ENCODE results near the gene KPTN. TPM values are rescaled to one million over a fixed set of nuclear protein-coding genes. Genes with fewer than 3 reads are reported as not detected.

The KPTN gene
- total RNA-seq, 1 donor from 2014 or later, result 15.9 TPM

DNA sequence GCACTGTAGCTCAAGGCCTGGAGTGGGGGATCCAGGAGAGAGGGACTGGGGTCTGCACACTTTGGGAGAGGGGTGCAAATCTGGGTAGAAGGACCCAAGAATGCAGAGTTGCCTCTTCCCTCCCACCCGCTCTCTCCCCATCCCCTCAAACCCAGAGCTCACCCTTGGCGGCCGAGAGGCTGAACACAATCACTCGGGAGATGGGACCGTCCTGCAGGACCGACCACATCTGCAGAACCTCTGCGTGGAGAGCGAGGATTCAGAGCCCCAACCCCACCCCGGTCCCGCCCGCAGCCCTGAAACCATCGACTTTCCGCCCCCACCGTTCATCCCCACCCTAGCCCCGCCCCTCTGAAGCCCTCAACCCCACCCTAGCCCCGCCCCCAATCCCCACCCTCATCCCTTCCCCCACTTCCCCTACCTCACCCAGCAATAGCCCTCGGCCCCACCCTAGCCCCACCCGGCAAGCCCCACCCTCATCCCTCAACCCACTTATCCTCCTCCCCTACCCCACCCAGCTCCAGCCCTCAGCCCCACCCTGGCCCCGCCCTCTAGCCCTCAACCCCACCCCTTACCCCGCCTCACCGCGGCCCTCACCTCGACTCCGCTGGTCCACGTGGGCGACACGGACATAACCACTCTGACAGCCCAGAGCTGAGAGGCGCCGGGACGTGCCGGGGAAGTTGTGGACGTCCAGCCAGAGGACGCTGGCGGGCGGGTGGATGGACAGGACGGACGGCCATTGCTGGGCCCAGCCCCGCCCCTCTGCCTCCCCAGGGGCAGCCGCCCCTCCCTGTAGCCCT is 4.1 kb downstream of the KPTN start:
- FAIRE-seq (no peak), DNase-seq (ENCODE audit: low read depth) (no peak)
- Mint-ChIP-seq H3K4me1 (ENCODE audit: low read depth, unreplicated experiment) (no peaks in the 10 kb centered on the region), H3K9me3 (ENCODE audit: unreplicated experiment) (peaks cover 5% of the 10 kb centered on the region), H3K4me3 (ENCODE audit: unreplicated experiment) (no peak overlapping the region), H3K27ac (ENCODE audit: unreplicated experiment) (no peak overlapping the region), H3K36me3 (ENCODE audit: low read depth, unreplicated experiment) (peaks cover 10% of the 10 kb centered on the region), H3K27me3 (ENCODE audit: low read depth, unreplicated experiment) (peaks cover 17% of the 10 kb centered on the region)
- Histone ChIP-seq H3K36me3 (ENCODE audit: insufficient read depth, low read length) (no peaks in the 10 kb centered on the region), H3K79me2 (ENCODE audit: insufficient read depth, low read length) (no peaks in the 10 kb centered on the region), H3K4me2 (ENCODE audit: low read length) (peak overlapping the region; percentile 48), H3K27me3 (ENCODE audit: insufficient read depth, low read length) (no peaks in the 10 kb centered on the region), H3K4me1 (ENCODE audit: insufficient read depth, low read length) (no peaks in the 10 kb centered on the region), H3K9ac (ENCODE audit: low read length) (no peak overlapping the region), H3K9me3 (ENCODE audit: insufficient read depth, low read depth, low read length) (no peaks in the 10 kb centered on the region), H3K27ac (ENCODE audit: low read depth, low read length) (no peak overlapping the region), H4K20me1 (ENCODE audit: insufficient read depth, low read length) (no peaks in the 10 kb centered on the region), H3K4me3 (ENCODE audit: insufficient read depth, low read depth, low read length) (no peak overlapping the region), H2AFZ (ENCODE audit: low read depth, low read length) (no peak overlapping the region)
- TF ChIP-seq EZH2 (IDR thresholded peaks at IDR 0.05; ENCODE audit: insufficient read depth, low read length), result no peak
- TF ChIP-seq, protein P1, sequence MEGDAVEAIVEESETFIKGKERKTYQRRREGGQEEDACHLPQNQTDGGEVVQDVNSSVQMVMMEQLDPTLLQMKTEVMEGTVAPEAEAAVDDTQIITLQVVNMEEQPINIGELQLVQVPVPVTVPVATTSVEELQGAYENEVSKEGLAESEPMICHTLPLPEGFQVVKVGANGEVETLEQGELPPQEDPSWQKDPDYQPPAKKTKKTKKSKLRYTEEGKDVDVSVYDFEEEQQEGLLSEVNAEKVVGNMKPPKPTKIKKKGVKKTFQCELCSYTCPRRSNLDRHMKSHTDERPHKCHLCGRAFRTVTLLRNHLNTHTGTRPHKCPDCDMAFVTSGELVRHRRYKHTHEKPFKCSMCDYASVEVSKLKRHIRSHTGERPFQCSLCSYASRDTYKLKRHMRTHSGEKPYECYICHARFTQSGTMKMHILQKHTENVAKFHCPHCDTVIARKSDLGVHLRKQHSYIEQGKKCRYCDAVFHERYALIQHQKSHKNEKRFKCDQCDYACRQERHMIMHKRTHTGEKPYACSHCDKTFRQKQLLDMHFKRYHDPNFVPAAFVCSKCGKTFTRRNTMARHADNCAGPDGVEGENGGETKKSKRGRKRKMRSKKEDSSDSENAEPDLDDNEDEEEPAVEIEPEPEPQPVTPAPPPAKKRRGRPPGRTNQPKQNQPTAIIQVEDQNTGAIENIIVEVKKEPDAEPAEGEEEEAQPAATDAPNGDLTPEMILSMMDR (IDR thresholded peaks at IDR 0.05; ENCODE audit: insufficient read depth, low read depth, low read length), result no peak

DNA sequence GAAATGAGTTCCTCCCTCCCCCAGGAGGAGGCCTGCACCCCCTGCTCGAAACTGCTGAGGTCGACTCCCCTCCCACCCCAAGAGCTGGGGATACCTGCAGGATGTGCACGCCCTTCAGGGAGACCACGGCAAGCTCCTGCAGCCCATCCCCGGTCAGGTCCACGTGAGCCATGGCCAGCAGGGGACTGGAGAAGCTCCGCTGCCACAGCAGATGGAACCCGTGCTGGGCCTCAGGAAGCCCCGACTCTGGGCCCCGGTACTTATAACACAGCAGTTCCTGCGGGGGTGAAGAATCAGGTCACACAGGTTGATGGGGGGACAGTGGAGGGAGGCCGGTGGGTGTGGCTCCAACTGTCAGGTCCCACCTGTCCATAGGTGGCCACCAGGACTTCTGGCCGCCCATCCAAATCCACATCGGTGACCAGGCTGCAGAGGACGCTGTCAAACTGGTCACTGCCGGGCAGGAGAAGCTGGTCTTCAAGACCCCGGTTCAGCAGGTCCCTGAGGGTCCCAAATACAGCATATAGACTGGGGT is 7.5 kb downstream of the KPTN start:
- DNase-seq (ENCODE audit: low read depth) (no peak), FAIRE-seq (no peak)
- Histone ChIP-seq H3K79me2 (ENCODE audit: insufficient read depth, low read length) (no peaks in the 10 kb centered on the region), H4K20me1 (ENCODE audit: insufficient read depth, low read length) (no peaks in the 10 kb centered on the region), H3K27me3 (ENCODE audit: insufficient read depth, low read length) (peaks cover 3% of the 10 kb centered on the region), H3K9me3 (ENCODE audit: insufficient read depth, low read depth, low read length) (no peaks in the 10 kb centered on the region), H3K27ac (ENCODE audit: low read depth, low read length) (no peak overlapping the region), H3K4me1 (ENCODE audit: insufficient read depth, low read length) (no peaks in the 10 kb centered on the region), H2AFZ (ENCODE audit: low read depth, low read length) (no peak overlapping the region), H3K4me3 (ENCODE audit: insufficient read depth, low read depth, low read length) (no peak overlapping the region), H3K4me2 (ENCODE audit: low read length) (no peak overlapping the region), H3K36me3 (ENCODE audit: insufficient read depth, low read length) (no peaks in the 10 kb centered on the region), H3K9ac (ENCODE audit: low read length) (no peak overlapping the region)
- Mint-ChIP-seq H3K36me3 (ENCODE audit: low read depth, unreplicated experiment) (peaks cover 10% of the 10 kb centered on the region), H3K9me3 (ENCODE audit: unreplicated experiment) (peaks cover 5% of the 10 kb centered on the region), H3K27ac (ENCODE audit: unreplicated experiment) (no peak overlapping the region), H3K4me3 (ENCODE audit: unreplicated experiment) (no peak overlapping the region), H3K4me1 (ENCODE audit: low read depth, unreplicated experiment) (peaks cover 2% of the 10 kb centered on the region), H3K27me3 (ENCODE audit: low read depth, unreplicated experiment) (peaks cover 25% of the 10 kb centered on the region)
- TF ChIP-seq, protein P1 (IDR thresholded peaks at IDR 0.05; ENCODE audit: insufficient read depth, low read depth, low read length), result no peak
- no peak for TF ChIP-seq EZH2 (IDR thresholded peaks at IDR 0.05; ENCODE audit: insufficient read depth, low read length)

- peaks cover 8% of the 10 kb centered on the region for H3K4me1 Mint-ChIP-seq (ENCODE audit: low read depth, unreplicated experiment)
- Histone ChIP-seq H3K4me2 (ENCODE audit: low read length) (no peak overlapping the region), H2AFZ (ENCODE audit: low read depth, low read length) (no peak overlapping the region), H3K27me3 (ENCODE audit: insufficient read depth, low read length) (peaks cover 11% of the 10 kb centered on the region), H3K9me3 (ENCODE audit: insufficient read depth, low read depth, low read length) (no peaks in the 10 kb centered on the region), H3K9ac (ENCODE audit: low read length) (no peak overlapping the region), H4K20me1 (ENCODE audit: insufficient read depth, low read length) (no peaks in the 10 kb centered on the region), H3K27ac (ENCODE audit: low read depth, low read length) (no peak overlapping the region), H3K36me3 (ENCODE audit: insufficient read depth, low read length) (no peaks in the 10 kb centered on the region), H3K4me1 (ENCODE audit: insufficient read depth, low read length) (no peaks in the 10 kb centered on the region), H3K4me3 (ENCODE audit: insufficient read depth, low read depth, low read length) (no peak overlapping the region), H3K79me2 (ENCODE audit: insufficient read depth, low read length) (no peaks in the 10 kb centered on the region)
- TF ChIP-seq, protein P1 (IDR thresholded peaks at IDR 0.05; ENCODE audit: insufficient read depth, low read depth, low read length), result no peak
- TF ChIP-seq EZH2 (IDR thresholded peaks at IDR 0.05; ENCODE audit: insufficient read depth, low read length), result no peak
- peaks cover 22% of the 10 kb centered on the region for H3K27me3 Mint-ChIP-seq (ENCODE audit: low read depth, unreplicated experiment)
- H3K27ac Mint-ChIP-seq (ENCODE audit: unreplicated experiment), result no peak overlapping the region
- peaks cover 2% of the 10 kb centered on the region for H3K9me3 Mint-ChIP-seq (ENCODE audit: unreplicated experiment)
- DNase-seq (ENCODE audit: low read depth) (no peak), FAIRE-seq (no peak)
- H3K36me3 Mint-ChIP-seq (ENCODE audit: low read depth, unreplicated experiment), result peaks cover 6% of the 10 kb centered on the region
- no peak overlapping the region for H3K4me3 Mint-ChIP-seq (ENCODE audit: unreplicated experiment)
Observed at GRCh38 chr19:47475465-47475864, 8.6 kb downstream of the KPTN start.

Measured in astrocyte (in vitro differentiated cells and primary cell).